GM23338 (cell line): ENCODE measurements around the gene METRN. TPM values are rescaled to one million over a fixed set of nuclear protein-coding genes. Genes with fewer than 3 reads are reported as not detected.

Experiments
- ATAC-seq: fragments of 200-7000 bp; cut with Tn5 transposase; 3 replicates; pipeline ENCODE4 v1.9.1; 2020
- DNase-seq: peaks from one replicate; pipeline ENCODE4 v3.0.0-alpha.2; 2015; ENCODE audit warnings: low spot score
- H2AFZ ChIP-seq: fragments of 200-600 bp; sonication (generic); 2 replicates; pipeline ENCODE4 v1.8.0; 2016; ENCODE audit warnings: antibody characterized with exemption, mild to moderate bottlenecking, moderate library complexity
- H3F3A ChIP-seq: fragments of 200-600 bp; sonication (generic); replicated peaks from 2 replicates; pipeline ENCODE4 v1.8.0; 2017; ENCODE audit warnings: antibody characterized with exemption, mixed run types, low read depth
- H3K27ac ChIP-seq: fragments of 200-600 bp; sonication (generic); 2 replicates; pipeline ENCODE4 v1.6.1; 2016; ENCODE audit warnings: low read depth
- H3K27me3 ChIP-seq: fragments of 200-600 bp; sonication (generic); 2 replicates; pipeline ENCODE4 v1.8.0; 2016; ENCODE audit warnings: mild to moderate bottlenecking, mixed run types, moderate library complexity; ENCODE audit not compliant: insufficient read depth
- H3K36me3 ChIP-seq: fragments of 200-600 bp; sonication (generic); 2 replicates; pipeline ENCODE4 v1.8.0; 2016; ENCODE audit warnings: mild to moderate bottlenecking; ENCODE audit not compliant: insufficient read depth
- H3K4me1 ChIP-seq: fragments of 200-600 bp; sonication (generic); 2 replicates; pipeline ENCODE4 v1.8.0; 2016; ENCODE audit warnings: mild to moderate bottlenecking, moderate library complexity; ENCODE audit not compliant: insufficient read depth
- H3K4me2 ChIP-seq: fragments of 200-600 bp; sonication (generic); 2 replicates; pipeline ENCODE4 v1.7.1; 2017; ENCODE audit warnings: mixed run types
- H3K4me3 ChIP-seq: fragments of 200-600 bp; sonication (generic); 2 replicates; pipeline ENCODE4 v1.6.1; 2016; ENCODE audit warnings: mixed run types
- H3K79me2 ChIP-seq: fragments of 200-600 bp; sonication (generic); replicated peaks from 2 replicates; pipeline ENCODE4 v1.8.0; 2017; ENCODE audit warnings: mild to moderate bottlenecking; ENCODE audit not compliant: insufficient read depth
- H3K9me2 ChIP-seq: fragments of 200-600 bp; sonication (generic); 2 replicates; pipeline ENCODE4 v1.8.0; 2017; ENCODE audit not compliant: insufficient read depth
- H4K20me1 ChIP-seq: fragments of 200-600 bp; sonication (generic); replicated peaks from 2 replicates; pipeline ENCODE4 v1.8.0; 2017; ENCODE audit warnings: mild to moderate bottlenecking; ENCODE audit not compliant: insufficient read depth
- H3K27ac Mint-ChIP-seq: 2 replicates; pipeline ENCODE4 v1.8.0; 2020; ENCODE audit warnings: inconsistent platforms, mild to moderate bottlenecking, moderate library complexity, mixed read lengths
- H3K27me3 Mint-ChIP-seq: 3 replicates; pipeline ENCODE4 v1.8.0; 2022; ENCODE audit warnings: low read depth, mild to moderate bottlenecking, moderate library complexity, mixed read lengths, inconsistent platforms; ENCODE audit not compliant: insufficient read depth, poor library complexity
- H3K36me3 Mint-ChIP-seq: 3 replicates; pipeline ENCODE4 v1.8.0; 2021; ENCODE audit warnings: low read depth, mild to moderate bottlenecking, inconsistent platforms, moderate library complexity, mixed read lengths
- H3K4me1 Mint-ChIP-seq: 3 replicates; pipeline ENCODE4 v1.8.0; 2020; ENCODE audit warnings: mild to moderate bottlenecking, inconsistent platforms, mixed read lengths
- H3K4me3 Mint-ChIP-seq: 3 replicates; pipeline ENCODE4 v1.8.0; 2021; ENCODE audit warnings: moderate library complexity, mild to moderate bottlenecking, inconsistent platforms, mixed read lengths
- H3K9me3 Mint-ChIP-seq: 3 replicates; pipeline ENCODE4 v1.8.0; 2020; ENCODE audit warnings: moderate library complexity, mild to moderate bottlenecking, inconsistent platforms, mixed read lengths
- CREB1 ChIP-seq: fragments of 250-450 bp; sonication (Bioruptor Pico); IDR thresholded peaks from 2 replicates; pipeline ENCODE4 v1.5.0; 2020; ENCODE audit warnings: low read depth, mild to moderate bottlenecking, moderate library complexity
- CTCF ChIP-seq, 2 experiments: fragments of 200-600 bp in 1 of 2; sonication (generic) in 1 of 2; conservative IDR thresholded peaks; 2 replicates each; pipeline versions ENCODE4 v1.5.1 to v1.6.1; 2016 to 2017; ENCODE audit warnings: antibody characterized with exemption in 2 of 2, low read depth in 2 of 2, mild to moderate bottlenecking in 2 of 2, moderate library complexity in 1 of 2
- ETS1 ChIP-seq: IDR thresholded peaks from 2 replicates; pipeline ENCODE4 v1.6.1; 2016; ENCODE audit warnings: antibody characterized with exemption
- EZH2 ChIP-seq: fragments of 200-600 bp; sonication (generic); IDR thresholded peaks from one replicate; pipeline ENCODE4 v1.8.0; 2017; ENCODE audit warnings: antibody characterized with exemption, mild to moderate bottlenecking, low read depth; ENCODE audit not compliant: unreplicated experiment
- NANOG ChIP-seq: IDR thresholded peaks from 2 replicates; pipeline ENCODE4 v1.6.1; 2016; ENCODE audit warnings: antibody characterized with exemption, borderline replicate concordance
- REST ChIP-seq: IDR thresholded peaks from one replicate; pipeline ENCODE4 v1.6.1; 2018; ENCODE audit warnings: antibody characterized with exemption; ENCODE audit not compliant: unreplicated experiment
- STAT1 ChIP-seq: IDR thresholded peaks from one replicate; pipeline ENCODE4 v1.6.1; 2016; ENCODE audit warnings: antibody characterized with exemption; ENCODE audit not compliant: unreplicated experiment
- ZNF114 ChIP-seq: fragments of 250-450 bp; sonication (Bioruptor Pico); IDR thresholded peaks from 2 replicates; pipeline ENCODE4 v1.5.0; 2020; ENCODE audit warnings: mild to moderate bottlenecking, moderate library complexity
- ZNF331 ChIP-seq: fragments of 250-450 bp; sonication (Bioruptor Pico); IDR thresholded peaks from 2 replicates; pipeline ENCODE4 v1.5.0; 2020; ENCODE audit warnings: low read depth, mild to moderate bottlenecking, moderate library complexity
- ZNF462 ChIP-seq: fragments of 250-450 bp; sonication (Bioruptor Pico); IDR thresholded peaks from 2 replicates; pipeline ENCODE4 v1.5.0; 2020; ENCODE audit warnings: mild to moderate bottlenecking, moderate library complexity
- polyA plus RNA-seq: library from polyadenylated mRNA; unstranded; fragments of >200 nt; fragmentation: Nextera tagmentation; extraction: Ambion mirVana; gene quantifications from 2 replicates; pipeline ENCODE4 v1.2.1, GENCODE V29; 2016
- total RNA-seq: library from RNA; depleted of rRNA; stranded (reverse); fragments of >200 nt; shearing (Covaris generic); gene quantifications from 2 replicates; pipeline ENCODE4 v1.2.3, GENCODE V29; 2014

Gene METRN
- total and polyA plus RNA-seq, 2 experiments from 2014 or later: 18.7 to 33.0 TPM

- TF ChIP-seq ZNF462 (CRISPR knock-in tag) (no peak), CREB1 (CRISPR knock-in tag) (no peak), NANOG (no peak)
These were observed 47.8 kb downstream of the METRN start (continued) for GRCh38 chr16:762595-763268.

GRCh38 chr16:763369-764183 lies 48.7 kb downstream of the METRN start:
- Histone ChIP-seq H3K79me2 (no peaks in the 10 kb centered on the region), H3K27ac (no peak overlapping the region), H3K4me1 (no peaks in the 10 kb centered on the region), H3F3A (0 out of 2 replicates have a peak, but pooled peaks cover 3% of the 10 kb centered on the region), H4K20me1 (no peaks in the 10 kb centered on the region), H3K27me3 (no peaks in the 10 kb centered on the region), H3K4me2 (no peak overlapping the region), H3K36me3 (no peaks in the 10 kb centered on the region), H2AFZ (no peak overlapping the region), H3K4me3 (no peak overlapping the region), H3K9me2 (no peaks in the 10 kb centered on the region)
- Mint-ChIP-seq H3K27me3 (peaks cover 17% of the 10 kb centered on the region), H3K36me3 (no peaks in the 10 kb centered on the region), H3K9me3 (no peaks in the 10 kb centered on the region; the same call in 2 of the 3 replicates), H3K4me3 (no peak overlapping the region), H3K27ac (no peak overlapping the region), H3K4me1 (no peaks in the 10 kb centered on the region; the same call in 1 of the 3 replicates)
- DNase-seq (no peak), ATAC-seq (no peak)
- no peak for TF ChIP-seq CREB1 (CRISPR knock-in tag)
- TF ChIP-seq STAT1: no peak
- TF ChIP-seq NANOG: no peak
- no peak for TF ChIP-seq EZH2
- no peak for TF ChIP-seq ETS1
- TF ChIP-seq ZNF114: no peak
- no peak for TF ChIP-seq REST
- TF ChIP-seq ZNF331 (CRISPR knock-in tag): no peak
- no peak for TF ChIP-seq CTCF (conservative IDR thresholded peaks at IDR 0.05; ENCODE audit: low read depth in 2 of 2)
